HG03103 (cell line): ENCODE results near the gene LRRC42.
"Not testable (repeated sequence)": the region's sequence is repeated elsewhere in the genome, so short reads cannot be mapped to it uniquely, and the experiment has no call there.

Experiments
- ATAC-seq: cut with Tn5 transposase; IDR thresholded peaks from one replicate; pipeline ENCODE4 v1.9.1; 2021; ENCODE audit warnings: low read depth; ENCODE audit not compliant: unreplicated experiment

Gene LRRC42

GRCh38 chr1:54002544-54003248, 56.5 kb downstream of the LRRC42 start:
- ATAC-seq: no peak

DNA sequence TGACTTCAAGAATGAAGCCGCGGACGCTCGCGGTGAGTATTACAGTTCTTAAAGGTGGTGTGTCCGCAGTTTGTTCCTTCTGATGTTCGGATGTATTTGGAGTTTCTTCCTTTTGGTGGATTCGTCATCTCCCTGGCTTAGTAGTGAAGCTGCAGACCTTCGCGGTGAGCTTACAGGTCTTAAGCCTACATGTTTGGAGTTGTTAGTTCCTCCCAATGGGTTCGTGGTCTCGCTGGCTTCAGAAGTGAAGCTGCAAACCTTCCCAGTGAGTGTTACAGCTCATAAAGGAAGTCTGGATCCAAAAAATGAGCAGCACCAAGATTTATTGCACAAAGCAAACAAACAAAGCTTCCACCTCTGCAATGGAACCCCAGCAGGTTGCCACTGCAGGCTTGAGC, 57.1 kb downstream of the LRRC42 start:
- no peak for ATAC-seq

GRCh38 chr1:54003750-54004480, 57.8 kb downstream of the LRRC42 start:
- ATAC-seq: not testable (repeated sequence)

DNA sequence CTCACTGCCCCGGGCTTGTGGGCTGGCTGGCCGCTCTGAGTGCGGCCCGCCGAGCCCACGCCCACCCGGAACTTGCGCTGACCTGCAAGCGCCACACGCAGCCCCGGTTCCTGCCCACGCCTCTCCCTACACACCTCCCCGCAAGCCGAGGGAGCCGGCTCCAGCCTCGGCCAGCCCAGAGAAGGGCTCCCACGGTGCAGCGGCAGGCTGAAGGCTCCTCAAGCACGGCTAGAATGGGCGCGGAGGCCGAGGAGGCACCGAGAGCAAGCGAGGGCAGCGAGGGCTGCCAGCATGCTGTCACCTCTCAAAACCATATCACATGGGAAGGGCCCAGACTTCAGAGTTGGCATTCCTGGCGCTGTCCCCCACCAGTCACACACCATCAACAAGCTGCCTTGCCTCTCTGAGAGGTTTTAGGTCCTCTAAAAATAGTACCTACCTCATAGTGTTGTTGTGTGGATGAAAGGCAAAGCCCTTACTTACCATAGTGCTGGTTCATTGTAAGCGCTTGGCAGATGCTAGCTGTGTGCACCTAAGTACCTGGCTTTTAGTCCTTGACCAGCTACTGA, 58.4 kb downstream of the LRRC42 start:
- ATAC-seq: no peak

GRCh38 chr1:54006508-54006907, 60.4 kb downstream of the LRRC42 start:
- ATAC-seq: no peak

DNA sequence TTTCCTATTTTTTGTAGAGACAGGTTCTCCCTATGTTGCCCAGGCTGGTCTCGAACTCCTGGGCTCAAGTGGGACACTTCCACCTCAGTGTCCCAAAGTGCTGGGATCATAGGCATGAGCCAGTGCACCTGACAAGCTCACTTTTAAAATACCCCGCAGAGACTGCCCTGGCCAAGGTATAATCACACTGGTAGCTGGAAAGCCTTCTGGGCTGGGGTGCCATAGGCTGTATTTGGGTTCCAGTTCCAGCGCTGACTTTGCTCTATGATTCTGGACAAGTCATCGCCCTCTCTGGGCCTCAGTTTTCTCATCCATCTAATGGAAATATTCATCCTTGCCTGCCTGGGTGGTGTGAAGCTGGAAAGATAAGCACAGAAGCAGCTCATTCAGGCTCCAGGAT, 61.5 kb downstream of the LRRC42 start:
- no peak for ATAC-seq

GRCh38 chr1:54008876-54009275, 62.7 kb downstream of the LRRC42 start:
- no peak for ATAC-seq

- ATAC-seq: no peak
These were observed 63.3 kb downstream of the LRRC42 start for GRCh38 chr1:54009406-54009805.

GRCh38 chr1:54010415-54011117, 64.4 kb downstream of the LRRC42 start:
- no peak for ATAC-seq

DNA sequence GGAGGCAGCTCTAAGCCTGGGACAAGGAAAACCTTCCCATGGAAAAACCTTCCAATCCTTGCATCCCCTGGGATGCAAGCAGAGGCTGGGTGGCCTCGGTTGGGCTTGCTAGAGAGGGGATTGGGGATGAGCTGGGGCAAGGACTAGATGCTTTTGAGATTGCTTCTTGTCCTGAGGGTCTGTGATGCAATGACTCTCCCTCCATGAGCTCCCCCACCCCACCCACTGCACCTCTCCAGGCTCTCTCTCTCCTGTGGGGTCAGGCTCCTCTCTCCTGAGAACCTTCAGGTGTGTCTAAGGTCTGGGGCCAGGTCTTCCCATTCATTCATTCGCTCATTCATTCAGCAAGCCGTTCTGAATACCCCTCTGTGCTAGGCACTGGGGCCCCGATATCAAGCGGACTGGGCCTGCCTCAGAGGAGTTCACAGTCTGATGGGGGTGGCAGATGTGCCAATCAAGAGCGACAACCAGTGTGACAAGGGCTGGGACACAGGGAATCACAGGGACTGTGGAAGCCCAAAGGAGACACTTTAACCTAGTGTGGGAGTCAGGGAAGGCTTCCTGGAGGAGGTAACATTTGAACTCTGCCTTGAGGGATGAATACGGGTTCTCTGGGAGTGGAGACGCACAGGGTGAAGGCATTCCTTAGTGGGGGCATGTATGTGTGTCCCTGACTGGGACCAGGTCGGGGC, 65.3 kb downstream of the LRRC42 start:
- ATAC-seq: no peak

DNA sequence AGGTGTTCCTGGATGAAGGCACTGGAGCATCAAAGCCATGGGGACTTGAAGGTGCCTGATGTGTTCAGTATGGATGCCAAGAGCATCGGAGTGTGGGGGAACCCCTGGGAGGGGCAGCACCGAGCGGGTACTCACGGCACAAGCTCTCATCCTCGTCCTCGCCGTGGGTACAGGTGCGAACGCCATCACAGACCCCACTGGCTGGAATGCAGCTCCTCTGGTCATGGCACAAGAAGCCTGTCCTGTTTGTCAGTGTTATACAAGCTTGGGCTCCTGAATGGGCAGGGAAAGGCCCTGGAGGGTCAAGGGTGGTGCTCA, 65.8 kb downstream of the LRRC42 start:
- no peak for ATAC-seq

GRCh38 chr1:54012863-54013262, 66.7 kb downstream of the LRRC42 start:
- ATAC-seq: no peak

DNA sequence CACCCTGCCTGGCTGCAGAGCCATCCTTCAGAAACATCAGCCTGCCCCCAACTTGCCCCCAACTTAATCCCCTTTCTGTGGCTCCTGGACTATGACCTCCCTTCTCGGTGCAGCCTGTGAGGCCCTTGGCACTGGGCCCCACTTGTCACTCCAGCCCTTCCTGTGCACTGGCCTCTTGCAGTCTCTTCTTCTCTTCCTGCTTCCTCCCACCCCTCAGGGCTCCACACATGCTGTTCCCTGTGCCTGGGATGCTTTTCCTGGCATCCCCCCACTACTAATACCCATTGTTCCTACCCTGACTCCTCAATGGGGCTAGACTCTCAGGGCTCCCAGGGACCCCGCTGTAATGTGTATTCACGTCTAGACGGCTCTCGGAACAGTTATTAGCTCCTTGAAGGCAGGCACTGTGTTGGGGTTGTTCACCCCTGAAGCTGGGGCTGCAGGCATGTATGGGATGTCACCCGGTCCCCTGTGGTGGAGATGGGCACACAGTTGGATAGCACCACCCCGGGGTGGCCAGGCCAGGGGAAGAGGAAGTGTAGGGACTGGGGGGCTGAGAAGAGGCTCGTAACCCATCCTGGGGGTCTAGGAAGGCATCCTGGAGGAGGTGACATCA, 67.4 kb downstream of the LRRC42 start:
- ATAC-seq: no peak

DNA sequence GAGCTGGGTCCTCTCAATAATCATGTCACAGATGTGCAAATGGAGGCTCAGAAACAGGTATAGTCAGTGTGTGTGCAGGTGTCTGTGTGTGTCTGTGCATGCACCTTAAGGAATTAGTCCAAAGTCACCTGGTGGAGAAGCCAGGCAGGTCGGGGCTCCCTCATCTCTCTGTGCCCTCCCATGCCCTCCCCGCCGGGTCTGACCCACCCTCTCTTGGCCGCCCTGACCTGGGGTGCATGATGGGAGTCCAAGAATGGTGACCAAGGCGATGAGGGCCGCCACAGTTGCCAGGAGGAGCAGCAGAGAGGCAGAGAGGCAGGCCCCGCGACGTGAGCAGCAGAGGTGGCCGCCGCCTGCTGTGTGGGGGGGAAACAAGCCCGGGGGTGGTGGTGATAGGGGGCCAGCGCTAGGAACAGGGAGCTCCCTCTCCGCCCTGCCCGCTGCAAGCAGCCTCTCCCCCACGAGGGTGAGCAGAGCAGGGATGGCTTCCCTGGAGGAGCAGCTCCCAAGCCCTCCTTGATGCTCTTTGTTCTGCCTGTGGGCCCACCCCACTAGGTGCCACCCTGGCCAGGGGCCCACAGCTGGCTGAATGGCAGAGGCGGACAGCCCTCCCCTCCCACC, 68.0 kb downstream of the LRRC42 start:
- no peak for ATAC-seq

DNA sequence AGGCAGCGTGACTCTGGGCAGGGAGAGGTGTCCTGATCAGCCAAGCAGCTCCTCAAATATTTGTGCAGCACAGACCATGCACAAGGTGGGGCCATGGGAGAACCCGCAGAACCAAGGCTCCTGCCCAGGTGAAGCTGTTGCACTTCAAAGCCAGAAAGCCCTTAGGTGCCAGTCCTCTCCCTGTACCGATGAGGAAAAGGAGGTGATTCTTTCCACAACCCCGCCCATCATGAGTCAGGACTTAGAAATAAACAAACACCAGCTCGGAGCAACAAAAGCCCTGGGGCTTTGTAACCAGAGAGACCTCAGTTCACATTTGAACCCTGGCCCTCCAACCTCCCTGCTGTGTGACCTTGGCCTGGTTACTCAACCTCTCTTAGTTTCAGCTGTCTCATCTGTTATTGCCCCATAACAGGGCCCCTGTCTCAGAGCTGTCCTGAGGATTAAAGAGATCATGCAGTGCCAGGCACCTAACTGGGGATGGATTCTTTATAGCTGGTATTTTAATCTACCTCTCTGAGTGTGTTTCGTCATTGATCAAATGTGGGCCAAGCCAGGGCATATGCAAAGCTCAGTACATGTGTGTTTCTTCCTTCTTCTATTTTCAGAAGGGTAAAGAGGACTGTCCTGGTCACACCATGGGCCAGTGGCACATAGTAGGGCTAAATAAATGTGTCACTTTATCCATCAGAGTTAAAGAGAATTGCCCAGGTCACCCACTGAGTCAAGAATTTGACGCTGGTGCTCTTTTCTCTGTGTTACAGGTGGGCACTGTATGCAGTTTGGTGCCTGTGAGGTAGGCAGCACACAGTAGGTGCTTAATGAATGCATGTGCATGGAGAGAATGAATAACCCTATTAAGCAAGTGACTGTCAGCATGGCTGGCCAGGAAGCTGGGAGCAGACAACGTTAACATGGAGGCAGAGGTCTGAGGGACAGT, 70.5 kb downstream of the LRRC42 start:
- no peak for ATAC-seq
